Glutamatergic neuron (in vitro differentiated cells): ENCODE results near the gene WDR37. TPM values are rescaled to one million over a fixed set of nuclear protein-coding genes. Genes with fewer than 3 reads are reported as not detected.

Experiments
- DNase-seq: peaks from one replicate; pipeline ENCODE4 v3.0.0; 2022
- H3K27ac Mint-ChIP-seq: one replicate; pipeline ENCODE4 v1.8.0; 2020; ENCODE audit warnings: mild to moderate bottlenecking, mixed read lengths, inconsistent platforms; ENCODE audit not compliant: unreplicated experiment
- H3K27me3 Mint-ChIP-seq: one replicate; pipeline ENCODE4 v1.8.0; 2020; ENCODE audit warnings: mild to moderate bottlenecking, moderate library complexity, mixed read lengths, inconsistent platforms; ENCODE audit not compliant: unreplicated experiment
- H3K36me3 Mint-ChIP-seq: one replicate; pipeline ENCODE4 v1.8.0; 2020; ENCODE audit warnings: mild to moderate bottlenecking, mixed read lengths, inconsistent platforms; ENCODE audit not compliant: unreplicated experiment
- H3K4me1 Mint-ChIP-seq: one replicate; pipeline ENCODE4 v1.8.0; 2020; ENCODE audit warnings: mild to moderate bottlenecking, low read depth, mixed read lengths, inconsistent platforms; ENCODE audit not compliant: unreplicated experiment
- H3K4me3 Mint-ChIP-seq: one replicate; pipeline ENCODE4 v1.8.0; 2020; ENCODE audit warnings: mild to moderate bottlenecking, mixed read lengths, inconsistent platforms; ENCODE audit not compliant: unreplicated experiment
- H3K9me3 Mint-ChIP-seq: one replicate; pipeline ENCODE4 v1.8.0; 2020; ENCODE audit warnings: mild to moderate bottlenecking, moderate library complexity, mixed read lengths, inconsistent platforms; ENCODE audit not compliant: unreplicated experiment
- CTCF ChIP-seq: fragments of 200-600 bp; sonication (generic); IDR thresholded peaks from one replicate; pipeline ENCODE4 v1.5.0; 2021; ENCODE audit not compliant: partially characterized antibody, unreplicated experiment
- total RNA-seq: library from RNA; stranded (reverse); fragmentation: NEBNext Ultra II Directional; extraction: Animal tissue kit (Norgen Biotek cat#: 25700); gene quantifications from one replicate; pipeline ENCODE4 v1.2.1, GENCODE V29; 2021; ENCODE audit not compliant: unreplicated experiment

WDR37 gene
- total RNA-seq, 1 donor from 2014 or later: 27.8 TPM

- H3K27ac Mint-ChIP-seq: no peak overlapping the region
- H3K9me3 Mint-ChIP-seq: no peaks in the 10 kb centered on the region
- no peak overlapping the region for H3K4me3 Mint-ChIP-seq
- no peak for DNase-seq
- H3K27me3 Mint-ChIP-seq: peaks cover 2% of the 10 kb centered on the region
- H3K36me3 Mint-ChIP-seq: peaks cover 8% of the 10 kb centered on the region
- peaks cover 1% of the 10 kb centered on the region for H3K4me1 Mint-ChIP-seq
- no peak for TF ChIP-seq CTCF
Measured at GRCh38 chr10:1166101-1166827, 110.1 kb downstream of the WDR37 start.

- Mint-ChIP-seq H3K9me3 (no peaks in the 10 kb centered on the region), H3K36me3 (peaks cover 8% of the 10 kb centered on the region), H3K27me3 (peaks cover 2% of the 10 kb centered on the region), H3K4me3 (no peak overlapping the region), H3K27ac (no peak overlapping the region), H3K4me1 (peaks cover 1% of the 10 kb centered on the region)
- no peak for DNase-seq
- no peak for TF ChIP-seq CTCF
Measured at GRCh38 chr10:1166828-1167275, 110.7 kb downstream of the WDR37 start.

GRCh38 chr10:1168763-1169162 is 112.6 kb downstream of the WDR37 start:
- Mint-ChIP-seq H3K27me3 (peaks cover 2% of the 10 kb centered on the region), H3K4me1 (peaks cover 3% of the 10 kb centered on the region), H3K27ac (no peak overlapping the region), H3K36me3 (peaks cover 8% of the 10 kb centered on the region), H3K4me3 (no peak overlapping the region), H3K9me3 (peaks cover 2% of the 10 kb centered on the region)
- TF ChIP-seq CTCF: no peak
- no peak for DNase-seq

GRCh38 chr10:1169186-1169885 is 113.2 kb downstream of the WDR37 start:
- no peak overlapping the region for H3K27ac Mint-ChIP-seq
- peaks cover 3% of the 10 kb centered on the region for H3K4me1 Mint-ChIP-seq
- no peak overlapping the region for H3K4me3 Mint-ChIP-seq
- peaks cover 2% of the 10 kb centered on the region for H3K9me3 Mint-ChIP-seq
- H3K36me3 Mint-ChIP-seq: peaks cover 8% of the 10 kb centered on the region
- no peak for TF ChIP-seq CTCF
- H3K27me3 Mint-ChIP-seq: peaks cover 2% of the 10 kb centered on the region
- DNase-seq: no peak
